GM12878 (cell line): ENCODE results near the gene MNT.

ENCODE experiments used
- TCF3 ChIP-seq: IDR thresholded peaks from 2 replicates; pipeline ENCODE4 v1.6.1; 2012; ENCODE audit warnings: low read depth, mild to moderate bottlenecking, low read length, borderline replicate concordance; ENCODE audit not compliant: insufficient read depth
- TF ChIP-seq, protein P1 (sequence below), 3 experiments: IDR thresholded peaks in 2 of 3; conservative IDR thresholded peaks in 1 of 3; 2 replicates each; pipeline ENCODE4 v1.5.1; 2011; ENCODE audit warnings: low read depth in 3 of 3, low read length in 3 of 3, mild to moderate bottlenecking in 3 of 3, control low read depth in 2 of 3, moderate library complexity in 2 of 3, inconsistent platforms in 1 of 3, mixed read lengths in 1 of 3; ENCODE audit not compliant: control insufficient read depth in 2 of 3, insufficient read depth in 1 of 3; ENCODE audit errors: extremely low read depth in 1 of 3
- TF ChIP-seq, protein P2 (sequence below): fragments of 450-650 bp; formaldehyde crosslinking; IDR thresholded peaks from 2 replicates; pipeline ENCODE4 v1.4.0; 2022; ENCODE audit warnings: mild to moderate bottlenecking, moderate library complexity

DNA sequence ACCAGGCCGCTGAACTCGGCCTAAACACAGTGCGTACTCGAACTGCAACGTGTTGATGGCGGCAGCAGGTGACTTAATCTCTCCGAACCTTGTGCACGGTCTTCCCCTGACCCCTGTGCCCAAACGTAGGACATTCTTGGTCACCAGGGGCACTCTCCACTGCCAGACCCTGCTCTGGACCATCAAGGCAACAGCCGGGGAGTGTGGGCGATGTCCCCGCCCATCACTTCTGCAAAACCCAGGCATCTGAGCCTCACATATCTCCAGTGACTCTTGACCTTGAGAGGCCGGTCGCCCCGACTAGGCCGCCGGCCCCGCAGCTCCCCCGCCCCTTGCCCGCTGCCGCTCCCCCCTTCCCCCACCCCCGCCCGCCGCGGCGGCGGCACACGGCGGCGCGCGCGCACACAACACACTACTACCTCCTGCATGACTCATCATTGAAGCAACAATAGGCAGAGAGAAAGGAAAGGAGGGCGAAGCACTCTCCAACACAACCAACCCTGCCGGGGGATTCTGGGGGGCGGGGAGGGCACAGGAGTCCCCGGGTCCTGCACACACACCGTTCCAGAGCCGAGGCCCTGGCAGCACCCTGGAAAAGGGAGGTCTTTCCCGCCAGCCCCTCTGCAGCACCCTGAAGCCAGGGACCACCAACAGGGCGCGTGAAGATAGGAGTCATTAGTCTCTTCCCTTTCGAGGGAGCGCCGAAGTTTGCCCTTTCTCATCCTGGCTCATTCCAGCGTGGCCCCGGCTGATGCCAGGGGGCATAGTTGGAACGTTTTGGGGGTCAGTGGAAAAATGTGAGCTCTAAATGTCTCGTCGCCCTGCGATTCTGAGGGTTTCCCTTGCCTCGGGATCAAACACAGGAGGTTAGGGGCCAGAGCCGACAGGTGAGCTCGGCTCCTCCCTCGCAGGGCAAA is 1.9 kb downstream of the MNT start:
- TF ChIP-seq, protein P1, sequence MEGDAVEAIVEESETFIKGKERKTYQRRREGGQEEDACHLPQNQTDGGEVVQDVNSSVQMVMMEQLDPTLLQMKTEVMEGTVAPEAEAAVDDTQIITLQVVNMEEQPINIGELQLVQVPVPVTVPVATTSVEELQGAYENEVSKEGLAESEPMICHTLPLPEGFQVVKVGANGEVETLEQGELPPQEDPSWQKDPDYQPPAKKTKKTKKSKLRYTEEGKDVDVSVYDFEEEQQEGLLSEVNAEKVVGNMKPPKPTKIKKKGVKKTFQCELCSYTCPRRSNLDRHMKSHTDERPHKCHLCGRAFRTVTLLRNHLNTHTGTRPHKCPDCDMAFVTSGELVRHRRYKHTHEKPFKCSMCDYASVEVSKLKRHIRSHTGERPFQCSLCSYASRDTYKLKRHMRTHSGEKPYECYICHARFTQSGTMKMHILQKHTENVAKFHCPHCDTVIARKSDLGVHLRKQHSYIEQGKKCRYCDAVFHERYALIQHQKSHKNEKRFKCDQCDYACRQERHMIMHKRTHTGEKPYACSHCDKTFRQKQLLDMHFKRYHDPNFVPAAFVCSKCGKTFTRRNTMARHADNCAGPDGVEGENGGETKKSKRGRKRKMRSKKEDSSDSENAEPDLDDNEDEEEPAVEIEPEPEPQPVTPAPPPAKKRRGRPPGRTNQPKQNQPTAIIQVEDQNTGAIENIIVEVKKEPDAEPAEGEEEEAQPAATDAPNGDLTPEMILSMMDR (IDR thresholded peaks at IDR 0.05 in 2 of 3, conservative IDR thresholded peaks at IDR 0.05 in 1 of 3; ENCODE audit: control insufficient read depth in 2 of 3, extremely low read depth in 1 of 3, insufficient read depth in 1 of 3, low read depth in 3 of 3, low read length in 3 of 3): no peak
- TF ChIP-seq, protein P2, sequence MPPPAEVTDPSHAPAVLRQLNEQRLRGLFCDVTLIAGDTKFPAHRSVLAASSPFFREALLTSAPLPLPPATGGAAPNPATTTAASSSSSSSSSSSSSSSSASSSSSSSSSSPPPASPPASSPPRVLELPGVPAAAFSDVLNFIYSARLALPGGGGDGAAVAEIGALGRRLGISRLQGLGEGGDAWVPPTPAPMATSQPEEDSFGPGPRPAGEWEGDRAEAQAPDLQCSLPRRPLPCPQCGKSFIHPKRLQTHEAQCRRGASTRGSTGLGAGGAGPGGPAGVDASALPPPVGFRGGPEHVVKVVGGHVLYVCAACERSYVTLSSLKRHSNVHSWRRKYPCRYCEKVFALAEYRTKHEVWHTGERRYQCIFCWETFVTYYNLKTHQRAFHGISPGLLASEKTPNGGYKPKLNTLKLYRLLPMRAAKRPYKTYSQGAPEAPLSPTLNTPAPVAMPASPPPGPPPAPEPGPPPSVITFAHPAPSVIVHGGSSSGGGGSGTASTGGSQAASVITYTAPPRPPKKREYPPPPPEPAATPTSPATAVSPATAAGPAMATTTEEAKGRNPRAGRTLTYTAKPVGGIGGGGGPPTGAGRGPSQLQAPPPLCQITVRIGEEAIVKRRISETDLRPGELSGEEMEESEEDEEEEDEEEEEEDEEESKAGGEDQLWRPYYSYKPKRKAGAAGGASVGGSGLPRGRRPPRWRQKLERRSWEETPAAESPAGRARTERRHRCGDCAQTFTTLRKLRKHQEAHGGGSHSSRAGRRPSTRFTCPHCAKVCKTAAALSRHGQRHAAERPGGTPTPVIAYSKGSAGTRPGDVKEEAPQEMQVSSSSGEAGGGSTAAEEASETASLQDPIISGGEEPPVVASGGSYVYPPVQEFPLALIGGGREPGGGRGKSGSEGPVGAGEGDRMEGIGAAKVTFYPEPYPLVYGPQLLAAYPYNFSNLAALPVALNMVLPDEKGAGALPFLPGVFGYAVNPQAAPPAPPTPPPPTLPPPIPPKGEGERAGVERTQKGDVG (CRISPR knock-in tag): no peak
- TF ChIP-seq TCF3: no peak
